Smooth muscle cell (in vitro differentiated cells): ENCODE results near the gene RNF152. TPM values are rescaled to one million over a fixed set of nuclear protein-coding genes. Genes with fewer than 3 reads are reported as not detected.

ENCODE experiments used
- DNase-seq: peaks from one replicate; lab custom pipeline; 2025; ENCODE audit not compliant: unreplicated experiment; lab: John Stamatoyannopoulos, UW
- H2AFZ ChIP-seq: fragments of 200-600 bp; sonication (generic); 2 replicates; pipeline ENCODE4 v1.6.0; 2016; ENCODE audit warnings: antibody characterized with exemption, low read depth, mild to moderate bottlenecking
- H3F3A ChIP-seq: fragments of 200-600 bp; sonication (generic); 2 replicates; pipeline ENCODE4 v1.6.0; 2017; ENCODE audit warnings: antibody characterized with exemption, low read depth
- H3K27ac ChIP-seq: fragments of 200-600 bp; sonication (generic); 2 replicates; pipeline ENCODE4 v1.5.1; 2016; ENCODE audit warnings: low read depth, mild to moderate bottlenecking
- H3K27me3 ChIP-seq: fragments of 200-600 bp; sonication (generic); 2 replicates; pipeline ENCODE4 v1.6.1; 2016; ENCODE audit warnings: low read depth, mild to moderate bottlenecking
- H3K36me3 ChIP-seq: fragments of 200-600 bp; sonication (generic); 2 replicates; pipeline ENCODE4 v1.5.1; 2016; ENCODE audit warnings: low read depth
- H3K4me1 ChIP-seq: fragments of 200-600 bp; sonication (generic); 2 replicates; pipeline ENCODE4 v1.5.1; 2016; ENCODE audit warnings: low read depth
- H3K4me2 ChIP-seq: fragments of 200-600 bp; sonication (generic); 2 replicates; pipeline ENCODE4 v1.6.0; 2016; ENCODE audit warnings: mild to moderate bottlenecking
- H3K4me3 ChIP-seq: fragments of 200-600 bp; sonication (generic); 2 replicates; pipeline ENCODE4 v1.5.1; 2016; ENCODE audit warnings: mild to moderate bottlenecking
- H3K79me2 ChIP-seq: fragments of 200-600 bp; sonication (generic); 2 replicates; pipeline ENCODE4 v1.6.0; 2016; ENCODE audit warnings: low read depth, mild to moderate bottlenecking
- H3K9ac ChIP-seq: fragments of 200-600 bp; sonication (generic); 2 replicates; pipeline ENCODE4 v1.6.0; 2016; ENCODE audit warnings: low read depth
- H3K9me3 ChIP-seq: fragments of 200-600 bp; sonication (generic); replicated peaks from 2 replicates; pipeline ENCODE4 v1.5.1; 2016; ENCODE audit warnings: low read depth
- H4K20me1 ChIP-seq: fragments of 200-600 bp; sonication (generic); 2 replicates; pipeline ENCODE4 v1.6.0; 2016; ENCODE audit warnings: low read depth
- CTCF ChIP-seq: fragments of 200-600 bp; sonication (generic); IDR thresholded peaks from 2 replicates; pipeline ENCODE4 v1.5.1; 2017; ENCODE audit warnings: borderline replicate concordance, mild to moderate bottlenecking, antibody characterized with exemption; ENCODE audit not compliant: insufficient read depth, poor library complexity, severe bottlenecking
- WGBS: methylation state at CpG from one replicate; pipeline ENCODE4 v1.1.7; 2016; ENCODE audit warnings: low lambda C conversion rate; 5-methylcytosine and 5-hydroxymethylcytosine counted together
- polyA plus RNA-seq: library from polyadenylated mRNA; unstranded; fragments of >200 nt; fragmentation: Nextera tagmentation; extraction: Ambion mirVana; gene quantifications from 2 replicates; pipeline ENCODE4 v1.2.1, GENCODE V29; 2016
- total RNA-seq: library from RNA; depleted of rRNA; stranded (reverse); fragments of >200 nt; gene quantifications from 2 replicates; pipeline ENCODE4 v1.2.3, GENCODE V29; 2014

RNF152 gene
- total and polyA plus RNA-seq, 2 experiments from 2014 or later: 10.6 to 56.6 TPM

GRCh38 chr18:61844726-61845125 lies 48.1 kb downstream of the RNF152 start:
- Histone ChIP-seq H3K4me1 (no peaks in the 10 kb centered on the region), H3K4me2 (no peak overlapping the region), H3K79me2 (peaks cover 100% of the 10 kb centered on the region), H3F3A (peaks cover 4% of the 10 kb centered on the region), H3K4me3 (no peak overlapping the region), H3K27ac (no peak overlapping the region), H2AFZ (no peak overlapping the region), H3K9ac (no peak overlapping the region), H3K9me3 (no peaks in the 10 kb centered on the region), H3K36me3 (no peaks in the 10 kb centered on the region), H3K27me3 (no peaks in the 10 kb centered on the region), H4K20me1 (peaks cover 100% of the 10 kb centered on the region)
- 94% methylated on average over 4 of the region's 4 CpGs for WGBS
- TF ChIP-seq CTCF: no peak
- DNase-seq: no peak

GRCh38 chr18:61842146-61842545 lies 50.7 kb downstream of the RNF152 start:
- H3K27me3 ChIP-seq: no peaks in the 10 kb centered on the region
- no peak overlapping the region for H2AFZ ChIP-seq
- H3F3A ChIP-seq: no peaks in the 10 kb centered on the region
- H3K4me3 ChIP-seq: no peak overlapping the region
- peaks cover 98% of the 10 kb centered on the region for H3K79me2 ChIP-seq
- H3K9ac ChIP-seq: no peak overlapping the region
- H3K36me3 ChIP-seq: no peaks in the 10 kb centered on the region
- H3K4me1 ChIP-seq: no peaks in the 10 kb centered on the region
- H3K9me3 ChIP-seq: no peaks in the 10 kb centered on the region
- DNase-seq: no peak
- peaks cover 98% of the 10 kb centered on the region for H4K20me1 ChIP-seq
- WGBS: 66% methylated on average over 2 of the region's 2 CpGs
- no peak overlapping the region for H3K4me2 ChIP-seq
- no peak for TF ChIP-seq CTCF
- no peak overlapping the region for H3K27ac ChIP-seq

GRCh38 chr18:61841706-61842105 lies 51.1 kb downstream of the RNF152 start:
- no peak overlapping the region for H3K9ac ChIP-seq
- H3K36me3 ChIP-seq: no peaks in the 10 kb centered on the region
- no peaks in the 10 kb centered on the region for H3K27me3 ChIP-seq
- H3K9me3 ChIP-seq: no peaks in the 10 kb centered on the region
- DNase-seq: no peak
- peaks cover 98% of the 10 kb centered on the region for H4K20me1 ChIP-seq
- no peak overlapping the region for H3K27ac ChIP-seq
- no peaks in the 10 kb centered on the region for H3K4me1 ChIP-seq
- H3F3A ChIP-seq: no peaks in the 10 kb centered on the region
- peaks cover 98% of the 10 kb centered on the region for H3K79me2 ChIP-seq
- H2AFZ ChIP-seq: no peak overlapping the region
- WGBS: 86% methylated on average over 3 of the region's 3 CpGs
- no peak overlapping the region for H3K4me2 ChIP-seq
- H3K4me3 ChIP-seq: no peak overlapping the region
- TF ChIP-seq CTCF: no peak

- H3K9me3 ChIP-seq: no peaks in the 10 kb centered on the region
- H2AFZ ChIP-seq: no peak overlapping the region
- peaks cover 96% of the 10 kb centered on the region for H4K20me1 ChIP-seq
- H3K9ac ChIP-seq: no peak overlapping the region
- H3K4me3 ChIP-seq: no peak overlapping the region
- WGBS: 84% methylated on average over 1 of the region's 1 CpG
- H3K27ac ChIP-seq: no peak overlapping the region
- H3K4me2 ChIP-seq: no peak overlapping the region
- no peaks in the 10 kb centered on the region for H3F3A ChIP-seq
- H3K27me3 ChIP-seq: no peaks in the 10 kb centered on the region
- H3K36me3 ChIP-seq: peaks cover 7% of the 10 kb centered on the region
- no peak for TF ChIP-seq CTCF
- H3K79me2 ChIP-seq: peaks cover 98% of the 10 kb centered on the region
- H3K4me1 ChIP-seq: no peaks in the 10 kb centered on the region
- no peak for DNase-seq
Measured at GRCh38 chr18:61840324-61840723, 52.5 kb downstream of the RNF152 start.
